Liver (tissue), 9 donors: Measurements from ENCODE around the gene HDAC9. TPM values are rescaled to one million over a fixed set of nuclear protein-coding genes. Genes with fewer than 3 reads are reported as not detected.

Experiments
- DNase-seq: peaks from one replicate; pipeline ENCODE4 v3.0.0-alpha.2; 2017; ENCODE audit warnings: low spot score
- H3K27ac ChIP-seq, 2 donors: one replicate each; pipeline ENCODE4 v1.7.0; 2013; ENCODE audit warnings: inconsistent platforms in 2 of 2, low read length in 2 of 2, control low read depth in 1 of 2, low read depth in 1 of 2, mild to moderate bottlenecking in 1 of 2
- H3K27me3 ChIP-seq, 4 donors: one replicate each; pipeline versions ENCODE4 v1.6.1 to v1.7.0; 2013; ENCODE audit warnings: low read length in 3 of 4, inconsistent platforms in 1 of 4, mild to moderate bottlenecking in 1 of 4, moderate library complexity in 1 of 4; ENCODE audit not compliant: control insufficient read depth in 4 of 4, insufficient read depth in 4 of 4
- H3K36me3 ChIP-seq, 4 donors: one replicate each; pipeline versions ENCODE4 v1.6.1 to v1.7.0; 2013; ENCODE audit warnings: low read length in 3 of 4, mild to moderate bottlenecking in 3 of 4, low read depth in 1 of 4, moderate library complexity in 1 of 4; ENCODE audit not compliant: control insufficient read depth in 4 of 4, insufficient read depth in 3 of 4
- H3K4me1 ChIP-seq, 4 donors: one replicate each; pipeline versions ENCODE4 v1.6.1 to v1.7.0; 2013; ENCODE audit warnings: low read length in 3 of 4, mild to moderate bottlenecking in 3 of 4, moderate library complexity in 1 of 4; ENCODE audit not compliant: control insufficient read depth in 4 of 4, insufficient read depth in 4 of 4
- H3K4me3 ChIP-seq, 3 donors: one replicate each; pipeline versions ENCODE4 v1.6.1 to v1.7.0; 2013; ENCODE audit warnings: low read length in 3 of 3, control low read depth in 1 of 3, low read depth in 1 of 3, mild to moderate bottlenecking in 1 of 3
- H3K9ac ChIP-seq, 2 donors: one replicate each; pipeline ENCODE4 v1.7.0; 2013; ENCODE audit warnings: low read length in 2 of 2, mild to moderate bottlenecking in 2 of 2, moderate library complexity in 2 of 2, control low read depth in 1 of 2, low read depth in 1 of 2
- H3K9me3 ChIP-seq, 4 donors: one replicate each; pipeline versions ENCODE4 v1.6.1 to v1.7.0; 2013; ENCODE audit warnings: low read length in 3 of 4; ENCODE audit not compliant: control insufficient read depth in 4 of 4
- ATF3 ChIP-seq: IDR thresholded peaks from 2 replicates; pipeline ENCODE4 v1.6.1; 2016; ENCODE audit warnings: antibody characterized with exemption
- CTCF ChIP-seq: fragments of 150-350 bp; IDR thresholded peaks from 2 replicates; pipeline ENCODE4 v1.5.1; 2017; ENCODE audit warnings: improper control_type of control experiment, low read depth, low read length; ENCODE audit not compliant: missing input control
- EGR1 ChIP-seq, 2 donors: IDR thresholded peaks; 2 replicates each; pipeline ENCODE4 v1.6.1; 2016 to 2018; ENCODE audit warnings: antibody characterized with exemption in 2 of 2, low read depth in 2 of 2
- FOXA1 ChIP-seq: IDR thresholded peaks from 2 replicates; pipeline ENCODE4 v1.6.1; 2016; ENCODE audit warnings: antibody characterized with exemption
- FOXA2 ChIP-seq: IDR thresholded peaks from 2 replicates; pipeline ENCODE4 v1.6.1; 2016; ENCODE audit warnings: antibody characterized with exemption
- GABPA ChIP-seq, 2 donors: IDR thresholded peaks in 1 of 2; conservative IDR thresholded peaks in 1 of 2; 2 replicates each; pipeline ENCODE4 v1.6.1; 2016; ENCODE audit warnings: antibody characterized with exemption in 2 of 2, mild to moderate bottlenecking in 1 of 2, moderate library complexity in 1 of 2
- HNF4A ChIP-seq, 2 donors: conservative IDR thresholded peaks; 2 replicates each; pipeline ENCODE4 v1.6.1; 2016; ENCODE audit warnings: antibody characterized with exemption in 2 of 2, mild to moderate bottlenecking in 2 of 2
- HNF4G ChIP-seq: IDR thresholded peaks from 2 replicates; pipeline ENCODE4 v1.6.1; 2016; ENCODE audit warnings: antibody characterized with exemption
- JUND ChIP-seq, 2 donors: IDR thresholded peaks; 2 replicates each; pipeline ENCODE4 v1.6.1; 2016; ENCODE audit warnings: antibody characterized with exemption in 2 of 2
- MAX ChIP-seq: IDR thresholded peaks from 2 replicates; pipeline ENCODE4 v1.6.1; 2016; ENCODE audit warnings: antibody characterized with exemption
- NR2F2 ChIP-seq: IDR thresholded peaks from 2 replicates; pipeline ENCODE4 v1.6.1; 2016; ENCODE audit warnings: antibody characterized with exemption
- RAD21 ChIP-seq, 2 donors: IDR thresholded peaks; 2 replicates each; pipeline ENCODE4 v1.6.1; 2016; ENCODE audit warnings: antibody characterized with exemption in 2 of 2, mild to moderate bottlenecking in 2 of 2
- RXRA ChIP-seq, 2 donors: IDR thresholded peaks; 2 replicates each; pipeline ENCODE4 v1.6.1; 2017 to 2018; ENCODE audit warnings: antibody characterized with exemption in 2 of 2, mild to moderate bottlenecking in 1 of 2
- SP1 ChIP-seq: IDR thresholded peaks from 2 replicates; pipeline ENCODE4 v1.6.1; 2018; ENCODE audit warnings: antibody characterized with exemption, mild to moderate bottlenecking
- TAF1 ChIP-seq: conservative IDR thresholded peaks from 2 replicates; pipeline ENCODE4 v1.6.1; 2016; ENCODE audit warnings: antibody characterized with exemption, mild to moderate bottlenecking
- YY1 ChIP-seq: IDR thresholded peaks from 2 replicates; pipeline ENCODE4 v1.6.1; 2016; ENCODE audit warnings: antibody characterized with exemption, mild to moderate bottlenecking
- WGBS: extraction: QIAGEN DNeasy Blood & Tissue Kit; methylation state at CpG from one replicate; pipeline ENCODE4 v1.1.7; 2013; 5-methylcytosine and 5-hydroxymethylcytosine counted together
- polyA plus RNA-seq, 2 donors: library from polyadenylated mRNA; stranded (reverse) in 1 of 2; unstranded in 1 of 2; fragments of 200-250 nt in 1 of 2; fragments of >200 nt in 1 of 2; fragmentation: Nextera tagmentation in 1 of 2; extraction: Ambion mirVana in 1 of 2; gene quantifications; one replicate each; pipeline versions ENCODE4 v1.2.1 to v1.2.3, GENCODE V29; 2013 to 2015
- total RNA-seq, 2 donors: library from RNA; depleted of rRNA; stranded (reverse); fragments of >200 nt; gene quantifications; one replicate each; pipeline ENCODE4 v1.2.3, GENCODE V29; 2014
- TF ChIP-seq, protein P1 (sequence below): IDR thresholded peaks from 2 replicates; pipeline ENCODE4 v1.6.1; 2016; ENCODE audit warnings: antibody characterized with exemption, mild to moderate bottlenecking
- TF ChIP-seq, protein P2 (sequence below): IDR thresholded peaks from 2 replicates; pipeline ENCODE4 v1.6.1; 2016; ENCODE audit warnings: antibody characterized with exemption
- donor health status: healthy.
- donor health status: healthy.
- donor health status: healthy.
- donor health status: healthy.
- donor health status: healthy.

Gene HDAC9
- total and polyA plus RNA-seq, 4 donors = 1.0 to 10.1 (median 2.3) TPM

- TF ChIP-seq CTCF (no peak), FOXA2 (no peak)
Measured at GRCh38 chr7:18574235-18574540, 78.6 kb downstream of the HDAC9 start (continued).

DNA sequence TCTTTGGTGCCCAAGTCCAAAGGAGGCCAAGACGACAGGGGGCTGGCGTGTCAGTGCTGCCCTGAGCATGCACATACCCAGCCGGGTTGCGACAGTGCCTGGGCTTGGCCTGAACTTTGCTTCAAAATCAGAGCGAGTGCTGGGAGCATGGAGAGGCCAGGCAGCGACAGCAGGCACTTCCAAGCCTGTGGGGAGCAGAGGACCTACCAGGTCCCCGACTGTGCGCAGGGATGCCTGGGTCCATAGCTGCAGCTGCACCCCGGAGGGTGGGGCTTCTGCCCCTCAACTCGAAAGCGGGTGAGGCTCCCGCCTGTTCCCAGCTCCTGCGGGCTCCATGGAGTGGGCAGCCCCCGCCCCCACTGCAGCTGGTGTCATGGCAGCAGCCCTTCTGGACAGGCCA is 79.1 kb downstream of the HDAC9 start:
- TF ChIP-seq, protein P1, sequence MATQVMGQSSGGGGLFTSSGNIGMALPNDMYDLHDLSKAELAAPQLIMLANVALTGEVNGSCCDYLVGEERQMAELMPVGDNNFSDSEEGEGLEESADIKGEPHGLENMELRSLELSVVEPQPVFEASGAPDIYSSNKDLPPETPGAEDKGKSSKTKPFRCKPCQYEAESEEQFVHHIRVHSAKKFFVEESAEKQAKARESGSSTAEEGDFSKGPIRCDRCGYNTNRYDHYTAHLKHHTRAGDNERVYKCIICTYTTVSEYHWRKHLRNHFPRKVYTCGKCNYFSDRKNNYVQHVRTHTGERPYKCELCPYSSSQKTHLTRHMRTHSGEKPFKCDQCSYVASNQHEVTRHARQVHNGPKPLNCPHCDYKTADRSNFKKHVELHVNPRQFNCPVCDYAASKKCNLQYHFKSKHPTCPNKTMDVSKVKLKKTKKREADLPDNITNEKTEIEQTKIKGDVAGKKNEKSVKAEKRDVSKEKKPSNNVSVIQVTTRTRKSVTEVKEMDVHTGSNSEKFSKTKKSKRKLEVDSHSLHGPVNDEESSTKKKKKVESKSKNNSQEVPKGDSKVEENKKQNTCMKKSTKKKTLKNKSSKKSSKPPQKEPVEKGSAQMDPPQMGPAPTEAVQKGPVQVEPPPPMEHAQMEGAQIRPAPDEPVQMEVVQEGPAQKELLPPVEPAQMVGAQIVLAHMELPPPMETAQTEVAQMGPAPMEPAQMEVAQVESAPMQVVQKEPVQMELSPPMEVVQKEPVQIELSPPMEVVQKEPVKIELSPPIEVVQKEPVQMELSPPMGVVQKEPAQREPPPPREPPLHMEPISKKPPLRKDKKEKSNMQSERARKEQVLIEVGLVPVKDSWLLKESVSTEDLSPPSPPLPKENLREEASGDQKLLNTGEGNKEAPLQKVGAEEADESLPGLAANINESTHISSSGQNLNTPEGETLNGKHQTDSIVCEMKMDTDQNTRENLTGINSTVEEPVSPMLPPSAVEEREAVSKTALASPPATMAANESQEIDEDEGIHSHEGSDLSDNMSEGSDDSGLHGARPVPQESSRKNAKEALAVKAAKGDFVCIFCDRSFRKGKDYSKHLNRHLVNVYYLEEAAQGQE = no peak
- TF ChIP-seq HNF4A (conservative IDR thresholded peaks at IDR 0.05) = no peak
- no peak for TF ChIP-seq RXRA (IDR thresholded peaks at IDR 0.05)
- no peak for TF ChIP-seq RAD21 (IDR thresholded peaks at IDR 0.05)
- no peak for TF ChIP-seq SP1
- TF ChIP-seq MAX = no peak
- TF ChIP-seq EGR1 (IDR thresholded peaks at IDR 0.05; ENCODE audit: low read depth in 2 of 2) = no peak
- no peak for TF ChIP-seq NR2F2
- no peak for TF ChIP-seq FOXA2
- TF ChIP-seq HNF4G = no peak
- TF ChIP-seq YY1 = no peak
- TF ChIP-seq GABPA (IDR thresholded peaks at IDR 0.05 in 1 of 2, conservative IDR thresholded peaks at IDR 0.05 in 1 of 2) = no peak
- no peak for TF ChIP-seq TAF1
- TF ChIP-seq FOXA1 = no peak
- TF ChIP-seq CTCF = no peak
- TF ChIP-seq, protein P2, sequence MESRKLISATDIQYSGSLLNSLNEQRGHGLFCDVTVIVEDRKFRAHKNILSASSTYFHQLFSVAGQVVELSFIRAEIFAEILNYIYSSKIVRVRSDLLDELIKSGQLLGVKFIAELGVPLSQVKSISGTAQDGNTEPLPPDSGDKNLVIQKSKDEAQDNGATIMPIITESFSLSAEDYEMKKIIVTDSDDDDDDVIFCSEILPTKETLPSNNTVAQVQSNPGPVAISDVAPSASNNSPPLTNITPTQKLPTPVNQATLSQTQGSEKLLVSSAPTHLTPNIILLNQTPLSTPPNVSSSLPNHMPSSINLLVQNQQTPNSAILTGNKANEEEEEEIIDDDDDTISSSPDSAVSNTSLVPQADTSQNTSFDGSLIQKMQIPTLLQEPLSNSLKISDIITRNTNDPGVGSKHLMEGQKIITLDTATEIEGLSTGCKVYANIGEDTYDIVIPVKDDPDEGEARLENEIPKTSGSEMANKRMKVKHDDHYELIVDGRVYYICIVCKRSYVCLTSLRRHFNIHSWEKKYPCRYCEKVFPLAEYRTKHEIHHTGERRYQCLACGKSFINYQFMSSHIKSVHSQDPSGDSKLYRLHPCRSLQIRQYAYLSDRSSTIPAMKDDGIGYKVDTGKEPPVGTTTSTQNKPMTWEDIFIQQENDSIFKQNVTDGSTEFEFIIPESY = no peak
- TF ChIP-seq JUND (IDR thresholded peaks at IDR 0.05) = no peak
- no peak for TF ChIP-seq ATF3
- DNase-seq = no peak
- no peak overlapping the region for H3K4me3 ChIP-seq
- H3K9me3 ChIP-seq = no peaks in the 10 kb centered on the region
- H3K36me3 ChIP-seq = no peaks in the 10 kb centered on the region
- H3K27me3 ChIP-seq = peaks cover 0 to 3% (median 0%) of the 10 kb centered on the region in 4 donors
- H3K4me1 ChIP-seq = no peaks in the 10 kb centered on the region
- no peak overlapping the region for H3K9ac ChIP-seq
- no peak overlapping the region for H3K27ac ChIP-seq
- WGBS = 92% methylated on average over 14 of the region's 14 CpGs
